Measurements from ENCODE around the gene SLC29A1.

DNA sequence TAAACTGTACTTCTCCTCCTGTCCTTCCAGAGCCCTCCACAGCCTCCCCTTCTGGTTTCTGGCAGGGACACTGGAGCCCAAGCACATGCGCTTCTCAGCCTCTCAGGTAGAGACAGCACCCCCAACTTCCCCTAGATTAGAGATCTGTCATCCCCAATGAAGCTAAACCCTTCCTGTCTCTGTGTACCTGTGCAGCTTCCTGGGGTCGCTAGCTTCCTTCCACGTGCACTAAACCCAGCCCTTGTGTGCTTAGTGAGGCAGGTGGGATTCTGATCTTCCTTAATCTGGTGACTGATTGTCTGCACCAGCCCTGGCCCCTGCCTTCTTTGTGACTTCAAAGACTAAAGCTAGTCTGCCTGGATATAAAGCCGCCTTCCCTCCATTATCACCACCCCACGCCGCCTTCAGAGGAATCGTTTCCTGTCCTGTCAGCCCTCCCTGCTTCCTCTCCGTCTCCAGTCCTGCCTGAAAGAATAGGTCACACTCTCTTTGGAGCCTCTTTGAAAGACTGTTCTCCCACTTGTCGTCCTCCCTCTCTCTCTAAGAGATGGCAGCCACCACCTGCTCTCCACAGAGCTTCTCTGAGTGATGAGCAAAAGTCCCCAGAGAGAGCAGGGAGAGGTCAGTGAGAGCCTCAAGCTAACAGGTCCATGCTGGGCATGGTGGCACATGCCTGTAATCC, 37.3 kb upstream of the SLC29A1 start:
- TF ChIP-seq, protein P1, sequence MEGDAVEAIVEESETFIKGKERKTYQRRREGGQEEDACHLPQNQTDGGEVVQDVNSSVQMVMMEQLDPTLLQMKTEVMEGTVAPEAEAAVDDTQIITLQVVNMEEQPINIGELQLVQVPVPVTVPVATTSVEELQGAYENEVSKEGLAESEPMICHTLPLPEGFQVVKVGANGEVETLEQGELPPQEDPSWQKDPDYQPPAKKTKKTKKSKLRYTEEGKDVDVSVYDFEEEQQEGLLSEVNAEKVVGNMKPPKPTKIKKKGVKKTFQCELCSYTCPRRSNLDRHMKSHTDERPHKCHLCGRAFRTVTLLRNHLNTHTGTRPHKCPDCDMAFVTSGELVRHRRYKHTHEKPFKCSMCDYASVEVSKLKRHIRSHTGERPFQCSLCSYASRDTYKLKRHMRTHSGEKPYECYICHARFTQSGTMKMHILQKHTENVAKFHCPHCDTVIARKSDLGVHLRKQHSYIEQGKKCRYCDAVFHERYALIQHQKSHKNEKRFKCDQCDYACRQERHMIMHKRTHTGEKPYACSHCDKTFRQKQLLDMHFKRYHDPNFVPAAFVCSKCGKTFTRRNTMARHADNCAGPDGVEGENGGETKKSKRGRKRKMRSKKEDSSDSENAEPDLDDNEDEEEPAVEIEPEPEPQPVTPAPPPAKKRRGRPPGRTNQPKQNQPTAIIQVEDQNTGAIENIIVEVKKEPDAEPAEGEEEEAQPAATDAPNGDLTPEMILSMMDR (IDR thresholded peaks at IDR 0.05): no peak
- no peak for TF ChIP-seq EZH2 (IDR thresholded peaks at IDR 0.05; ENCODE audit: borderline replicate concordance, insufficient read depth, low read depth, low read length, poor library complexity, severe bottlenecking)
